Ovary (tissue), 9 donors: ENCODE results near the gene S100A5. TPM values are rescaled to one million over a fixed set of nuclear protein-coding genes. Genes with fewer than 3 reads are reported as not detected.
"Not testable (repeated sequence)": the region's sequence is repeated elsewhere in the genome, so short reads cannot be mapped to it uniquely, and the experiment has no call there.

ENCODE experiments used
- DNase-seq, 5 donors: peaks; one replicate each; pipeline ENCODE4 v3.0.0-alpha.2; 2019 to 2020
- H3K27ac ChIP-seq, 2 donors: fragments of 200-600 bp; one replicate each; pipeline versions ENCODE4 v1.5.1 to v1.8.0; 2019 to 2022
- H3K27me3 ChIP-seq: fragments of 200-600 bp; one replicate; pipeline ENCODE4 v1.8.0; 2022
- H3K36me3 ChIP-seq: fragments of 200-600 bp; sonication (generic); one replicate; pipeline ENCODE4 v1.5.1; 2019
- H3K4me1 ChIP-seq: one replicate; pipeline ENCODE4 v1.8.1; 2013; ENCODE audit warnings: mild to moderate bottlenecking, moderate library complexity; ENCODE audit not compliant: insufficient read depth
- H3K4me3 ChIP-seq: fragments of 200-600 bp; sonication (generic); one replicate; pipeline ENCODE4 v1.5.1; 2017
- H3K9me3 ChIP-seq, 2 donors: fragments of 200-600 bp in 1 of 2; sonication (generic) in 1 of 2; one replicate each; pipeline versions ENCODE4 v1.5.1 to v1.8.1; 2013 to 2019; ENCODE audit warnings: mild to moderate bottlenecking in 1 of 2, moderate library complexity in 1 of 2
- CTCF ChIP-seq, 3 donors: fragments of 450-650 bp in 2 of 3; fragments of 200-600 bp in 1 of 3; IDR thresholded peaks; one replicate each; pipeline versions ENCODE4 v1.5.1 to v1.8.0; 2016 to 2022; ENCODE audit warnings: antibody characterized with exemption in 3 of 3, mild to moderate bottlenecking in 1 of 3
- EP300 ChIP-seq: sonication (generic); formaldehyde crosslinking; IDR thresholded peaks from one replicate; pipeline ENCODE4 v1.6.1; 2017; ENCODE audit warnings: antibody characterized with exemption
- POLR2A ChIP-seq: fragments of 450-650 bp; IDR thresholded peaks from one replicate; pipeline ENCODE4 v1.6.1; 2017; ENCODE audit warnings: antibody characterized with exemption, mild to moderate bottlenecking, moderate library complexity
- WGBS, 3 donors: extraction: QIAGEN DNeasy Blood & Tissue Kit in 1 of 3; methylation state at CpG; one replicate each; pipeline versions ENCODE4 v1.1.5 to v1.1.7; 2013 to 2017; 5-methylcytosine and 5-hydroxymethylcytosine counted together
- intact Hi-C, 4 donors: fragments of 100-400 bp; cut with DNase I; formaldehyde crosslinking; loops; one replicate each; pipeline versions ENCODE4 v1.11.0 to v1.15.1; 2022 to 2023
- polyA plus RNA-seq, 2 donors: library from polyadenylated mRNA; stranded (reverse); fragments of 200-250 nt in 1 of 2; fragments of 350-450 nt in 1 of 2; fragmentation: Illumina TruSeq in 1 of 2; extraction: RNeasy Lipid Tissue Mini Kit (QIAGEN cat#74804) in 1 of 2; gene quantifications; one replicate each; pipeline ENCODE4 v1.2.3, GENCODE V29; 2013 to 2014
- total RNA-seq, 7 donors: library from RNA; depleted of rRNA in 2 of 7; stranded (reverse); fragments of >200 nt in 2 of 7; fragmentation: NEBNext Ultra II Directional in 3 of 7; extraction: Animal tissue kit (Norgen Biotek cat#: 25700) in 3 of 7; gene quantifications; one replicate each; pipeline versions ENCODE4 v1.1.0 to v1.2.4, GENCODE V29; 2016 to 2023
- donor health status: DM: no; HTN: no; CAD: no; lungs with moderate emphysema.
- donor health status: DM: no; HTN: no; CAD: no.
- donor health status: Bipolar disorder and iron deficiency.
- donor health status: DM: yes; HTN: yes; CAD: no.
- donor health status: DM: no; HTN: no; CAD: no.
- donor health status: DM: yes; HTN: yes; CAD: no.

Gene S100A5
- total and polyA plus RNA-seq, 9 donors, result not detected

DNA sequence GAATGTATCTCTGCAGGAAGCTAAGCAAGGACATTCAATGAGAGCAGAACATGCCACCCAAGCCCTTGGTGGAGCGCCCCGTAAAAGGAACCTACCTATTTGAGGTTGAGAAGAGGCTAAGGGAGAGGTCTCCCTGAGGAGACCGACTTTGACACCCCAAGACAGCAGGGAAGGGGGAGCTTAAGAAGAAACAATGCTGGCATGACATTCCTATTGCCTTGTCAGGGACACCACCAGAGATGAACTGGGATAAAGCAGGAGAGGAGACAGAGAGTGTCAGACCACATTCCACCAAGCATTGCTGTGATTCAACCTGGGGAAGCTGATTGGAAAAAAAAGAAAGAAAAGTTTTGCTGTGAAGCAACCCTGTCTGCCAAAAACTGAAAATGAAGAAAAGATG, 38.2 kb upstream of the S100A5 start:
- peaks cover 1% of the 10 kb centered on the region for H3K4me1 ChIP-seq
- H3K36me3 ChIP-seq, result no peaks in the 10 kb centered on the region
- TF ChIP-seq EP300, result no peak
- no peak for TF ChIP-seq POLR2A
- TF ChIP-seq CTCF (IDR thresholded peaks at IDR 0.05), result no peak
- intact Hi-C loops, result loop anchor here in 2 of 4 donors (5.0 to 10.0 kb wide), 3 partner anchors 46 to 196 kb away; partner anchors contain the start of genes ILF2 (in 1 of the 2), S100A1 (in 1 of the 2), S100A13 (in 1 of the 2) and SLC27A3 (in 1 of the 2)
- WGBS, 3 donors, result 82 to 90% (median 87%) methylated on average over 3 of the region's 3 CpGs
- DNase-seq, result no peak
- H3K9me3 ChIP-seq, result no peaks in the 10 kb centered on the region
- H3K27ac ChIP-seq, result no peak overlapping the region
- H3K27me3 ChIP-seq, result no peaks in the 10 kb centered on the region
- H3K4me3 ChIP-seq, result no peak overlapping the region

DNA sequence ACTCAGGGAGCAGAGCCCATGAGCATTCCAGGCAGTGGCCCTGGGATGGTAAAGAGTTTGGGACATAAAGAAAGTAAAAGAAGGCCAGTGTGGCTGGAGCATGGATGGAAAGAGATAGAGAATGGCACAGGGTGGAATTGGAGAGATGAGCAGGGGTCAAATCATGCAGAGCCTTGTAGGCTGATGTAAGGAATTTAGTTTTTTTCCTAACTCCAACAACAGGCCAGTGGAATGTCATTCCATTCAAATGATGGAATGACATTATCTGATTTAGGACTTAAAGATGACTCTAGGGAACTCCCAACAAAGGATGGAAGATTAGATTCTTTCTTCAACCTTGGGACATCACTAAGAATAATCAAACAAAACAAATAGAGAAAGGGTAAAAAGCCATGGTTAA, 37.8 kb upstream of the S100A5 start:
- Histone ChIP-seq H3K27ac (no peak overlapping the region), H3K36me3 (no peaks in the 10 kb centered on the region), H3K27me3 (no peaks in the 10 kb centered on the region), H3K9me3 (no peaks in the 10 kb centered on the region), H3K4me1 (peaks cover 1% of the 10 kb centered on the region), H3K4me3 (no peak overlapping the region)
- TF ChIP-seq POLR2A, result no peak
- TF ChIP-seq EP300, result no peak
- no peak for TF ChIP-seq CTCF (IDR thresholded peaks at IDR 0.05)
- no peak for DNase-seq
- intact Hi-C loops, result loop anchor here in 2 of 4 donors (5.0 to 10.0 kb wide), 3 partner anchors 46 to 196 kb away; partner anchors contain the start of genes ILF2 (in 1 of the 2), S100A1 (in 1 of the 2), S100A13 (in 1 of the 2) and SLC27A3 (in 1 of the 2)

DNA sequence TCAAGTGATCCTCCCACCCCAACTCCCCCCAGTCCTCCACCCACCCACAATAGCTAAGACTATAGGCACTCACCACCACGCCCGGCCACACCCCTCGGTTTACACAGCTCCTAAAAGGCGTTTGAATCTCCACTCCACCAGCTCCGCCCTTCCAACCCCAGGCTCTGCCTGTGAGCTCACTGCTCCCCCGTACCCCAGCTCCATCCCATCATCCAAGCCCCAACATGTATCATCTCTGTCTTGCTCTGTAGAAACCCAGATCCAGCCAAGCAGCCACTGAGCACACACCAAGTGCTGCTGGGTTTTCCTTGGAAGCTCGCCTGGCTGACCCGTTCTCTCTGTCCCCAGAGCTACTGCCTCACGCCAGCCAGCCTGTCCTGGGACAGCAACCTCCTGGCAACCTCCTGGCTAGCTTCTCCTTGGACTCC, 36.9 kb upstream of the S100A5 start:
- H3K36me3 ChIP-seq, result no peaks in the 10 kb centered on the region
- peaks cover 2% of the 10 kb centered on the region for H3K4me1 ChIP-seq
- no peaks in the 10 kb centered on the region for H3K9me3 ChIP-seq
- intact Hi-C loops, result loop anchor here in 2 of 4 donors (5.0 to 10.0 kb wide), 3 partner anchors 47 to 197 kb away; partner anchors contain the start of genes ILF2 (in 1 of the 2), S100A1 (in 1 of the 2), S100A13 (in 1 of the 2) and SLC27A3 (in 1 of the 2)
- no peak for TF ChIP-seq EP300
- no peak for TF ChIP-seq CTCF (IDR thresholded peaks at IDR 0.05)
- TF ChIP-seq POLR2A, result no peak
- no peaks in the 10 kb centered on the region for H3K27me3 ChIP-seq
- no peak overlapping the region for H3K27ac ChIP-seq
- no peak for DNase-seq
- no peak overlapping the region for H3K4me3 ChIP-seq
- 83 to 88% (median 84%) methylated on average over 9 of the region's 9 CpGs for WGBS, 3 donors

DNA sequence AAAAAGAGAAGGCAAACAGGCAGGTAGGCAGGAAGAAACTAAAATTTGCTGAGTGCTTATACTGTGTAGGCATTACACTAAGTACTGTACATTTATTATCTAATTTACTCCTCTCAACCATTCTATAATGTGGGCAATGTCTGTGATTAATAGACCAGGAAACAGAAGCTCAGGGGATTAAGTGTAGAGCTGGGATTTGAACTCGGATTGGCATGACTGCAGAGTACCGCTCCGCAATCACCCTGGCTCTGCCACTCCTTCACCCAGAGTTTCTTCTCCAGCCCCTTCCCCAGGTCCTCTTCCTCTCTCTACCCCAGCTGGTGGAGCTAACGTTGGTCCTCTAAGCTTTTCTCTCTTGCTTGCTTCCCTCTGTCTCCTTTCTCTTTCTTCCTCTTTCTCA, 36.4 kb upstream of the S100A5 start:
- Histone ChIP-seq H3K27ac (no peak overlapping the region), H3K36me3 (no peaks in the 10 kb centered on the region), H3K9me3 (no peaks in the 10 kb centered on the region), H3K27me3 (no peaks in the 10 kb centered on the region), H3K4me3 (no peak overlapping the region), H3K4me1 (peaks cover 2% of the 10 kb centered on the region)
- 83 to 91% (median 85%) methylated on average over 4 of the region's 4 CpGs for WGBS, 3 donors
- no peak for TF ChIP-seq CTCF (IDR thresholded peaks at IDR 0.05)
- no peak for TF ChIP-seq POLR2A
- no peak for TF ChIP-seq EP300
- no peak for DNase-seq
- intact Hi-C loops, result loop anchor here in 2 of 4 donors (5.0 to 10.0 kb wide), 3 partner anchors 48 to 198 kb away; partner anchors contain the start of genes ILF2 (in 1 of the 2), S100A1 (in 1 of the 2), S100A13 (in 1 of the 2) and SLC27A3 (in 1 of the 2)

- 87 to 89% (median 88%) methylated on average over 10 of the region's 10 CpGs for WGBS, 3 donors
- DNase-seq, H3K4me1 ChIP-seq, H3K9me3 ChIP-seq, H3K4me3 ChIP-seq, H3K27ac ChIP-seq, H3K27me3 ChIP-seq, H3K36me3 ChIP-seq: not testable (repeated sequence)
- intact Hi-C loops, result loop anchor here in 2 of 4 donors (5.0 to 10.0 kb wide), 3 partner anchors 49 to 199 kb away; partner anchors contain the start of genes ILF2 (in 1 of the 2), S100A1 (in 1 of the 2), S100A13 (in 1 of the 2) and SLC27A3 (in 1 of the 2)
Measured at GRCh38 chr1:153575497-153575896, 34.8 kb upstream of the S100A5 start.

- intact Hi-C loops, result loop anchor here in 2 of 4 donors (5.0 to 10.0 kb wide), 3 partner anchors 50 to 200 kb away; partner anchors contain the start of genes ILF2 (in 1 of the 2), S100A1 (in 1 of the 2), S100A13 (in 1 of the 2) and SLC27A3 (in 1 of the 2)
- not testable (repeated sequence) for H3K4me3 ChIP-seq, H3K27me3 ChIP-seq, H3K4me1 ChIP-seq, H3K27ac ChIP-seq, H3K36me3 ChIP-seq, H3K9me3 ChIP-seq, DNase-seq
- WGBS, 3 donors, result 91 to 93% (median 93%) methylated on average over 17 to 35 of the region's 35 CpGs
Measured at GRCh38 chr1:153575081-153575491, 34.4 kb upstream of the S100A5 start.
